ENCODE results near the gene WFDC2. TPM values are rescaled to one million over a fixed set of nuclear protein-coding genes. Genes with fewer than 3 reads are reported as not detected.

WFDC2 gene
- total and polyA plus RNA-seq, 2 of the 8 experiments (the other 6 are each of a cell fraction or from before 2014, with no cell fraction given): 77.9 to 137 TPM

DNA sequence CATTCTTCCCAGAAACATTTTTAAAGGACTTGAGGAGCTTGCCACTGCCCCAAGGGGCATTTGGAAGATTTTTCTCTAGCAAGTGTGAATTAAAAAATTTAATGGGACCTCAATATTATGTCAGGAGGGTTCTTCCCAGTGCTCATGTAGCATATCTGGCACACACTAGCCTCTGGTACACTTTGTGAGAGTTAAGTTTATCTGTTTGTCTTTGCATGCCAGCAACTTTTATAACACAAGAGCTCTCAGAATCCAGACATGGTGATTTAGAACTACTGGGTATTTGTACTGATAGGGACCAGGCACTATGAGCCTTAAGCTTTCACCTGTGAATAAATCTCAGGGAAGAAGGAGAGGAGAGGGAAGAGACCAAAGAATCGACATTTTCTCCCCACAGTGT lies 33.0 kb downstream of the WFDC2 start:
- POLR2A ChIA-PET (ENCODE audit: partially characterized antibody): no interaction called here

More for the DNA sequence above, 33.0 kb downstream of the WFDC2 start:
- H4K20me1 ChIP-seq (replicated peaks in 1 of 2; ENCODE audit: control insufficient read depth in 1 of 2, insufficient read depth in 2 of 2, low read length in 2 of 2): no peaks in the 10 kb centered on the region
- H3K4ac ChIP-seq (replicated peaks; ENCODE audit: insufficient read length, low read depth, low read length): no peak overlapping the region
- no peak overlapping the region for H4K91ac ChIP-seq (replicated peaks; ENCODE audit: insufficient read length, low read length)
- DNase-seq (ENCODE audit: low read depth in 1 of 2, low spot score in 2 of 2) (no peak), FAIRE-seq (no peak)
- no peak overlapping the region for H2BK120ac ChIP-seq (replicated peaks; ENCODE audit: low read depth, low read length)
- H3K4me3 ChIP-seq (ENCODE audit: extremely low read depth in 1 of 4, insufficient read depth in 2 of 4, low read depth in 3 of 4, low read length in 4 of 4): no peak overlapping the region
- no peak overlapping the region for H2BK12ac ChIP-seq (ENCODE audit: low read depth, low read length)
- no peak overlapping the region for H2AK5ac ChIP-seq (ENCODE audit: low read depth, low read length)
- H3K27ac ChIP-seq (ENCODE audit: low read depth, low read length): no peak overlapping the region
- H3K14ac ChIP-seq (ENCODE audit: insufficient read length): no peak overlapping the region
- no peaks in the 10 kb centered on the region for H3K9me3 ChIP-seq (ENCODE audit: insufficient read depth in 2 of 2, low read depth in 1 of 2, low read length in 1 of 2)
- no peak overlapping the region for H3K23ac ChIP-seq (ENCODE audit: insufficient read length)
- CTCF ChIA-PET (ENCODE audit: partially characterized antibody): interaction anchor here (0.6 to 3.0 kb wide), 5 partner anchors 20 to 269 kb away, joined by 3 to 13 read pairs (median 4); partner anchors contain the start of gene WFDC6
- H2AFZ ChIP-seq (ENCODE audit: low read length): no peak overlapping the region
- 77% methylated on average over 1 of the region's 1 CpG; no CpG with 5 or more reads in 1 of the 2 experiments for WGBS, 2 experiments (ENCODE audit: extremely low coverage in 1 of 2, insufficient coverage in 1 of 2, insufficient read length in 1 of 2, insufficient replicate concordance in 2 of 2, low coverage in 1 of 2, low lambda C conversion rate in 2 of 2, missing lambda C conversion rate in 1 of 2)
- H3K56ac ChIP-seq (replicated peaks; ENCODE audit: insufficient read length, low read depth, low read length): no peak overlapping the region
- no peaks in the 10 kb centered on the region for H3K23me2 ChIP-seq (ENCODE audit: low read depth, low read length)
- no peak overlapping the region for H4K8ac ChIP-seq (ENCODE audit: extremely low read depth, insufficient read depth, low read length)
- H3K4me1 ChIP-seq (replicated peaks in 1 of 4; ENCODE audit: control insufficient read depth in 3 of 4, insufficient read depth in 4 of 4, low read length in 3 of 4): 0 out of 7 replicates have a peak, but pooled peaks cover 0 to 3% (median 0%) of the 10 kb centered on the region in 4 experiments
- TF ChIP-seq TBP (IDR thresholded peaks at IDR 0.05; ENCODE audit: low read depth, low read length): no peak
- TF ChIP-seq ASH2L (IDR thresholded peaks at IDR 0.05; ENCODE audit: low read length): no peak
- TF ChIP-seq KDM1A (IDR thresholded peaks at IDR 0.05; ENCODE audit: borderline replicate concordance, low read length): no peak
- TF ChIP-seq HDAC2 (IDR thresholded peaks at IDR 0.05; ENCODE audit: borderline replicate concordance in 1 of 2, low read depth in 2 of 2, low read length in 2 of 2): no peak
- no peak for TF ChIP-seq SP4 (IDR thresholded peaks at IDR 0.05; ENCODE audit: low read length)
- TF ChIP-seq HDAC6 (IDR thresholded peaks at IDR 0.05; ENCODE audit: low read depth, low read length): no peak
- no peak overlapping the region for H2BK5ac ChIP-seq (ENCODE audit: low read depth, low read length)
- no peak overlapping the region for H3K4me2 ChIP-seq (ENCODE audit: insufficient read depth in 1 of 2, low read depth in 2 of 2, low read length in 2 of 2)
- no peak overlapping the region for H3K18ac ChIP-seq (ENCODE audit: extremely low read depth, low read length)
- H3K9ac ChIP-seq (replicated peaks in 1 of 4; ENCODE audit: extremely low read depth in 1 of 4, low read depth in 3 of 4, low read length in 3 of 4): no peak overlapping the region
- no peak overlapping the region for H2BK15ac ChIP-seq (ENCODE audit: low read length)
- no peaks in the 10 kb centered on the region for H3K79me2 ChIP-seq (ENCODE audit: control insufficient read depth in 1 of 2, insufficient read depth in 2 of 2, low read length in 2 of 2)
- no peak overlapping the region for H4K5ac ChIP-seq (ENCODE audit: insufficient read length, low read depth, low read length)
- H2BK20ac ChIP-seq (ENCODE audit: low read length): no peak overlapping the region
- no peaks in the 10 kb centered on the region for H3K79me1 ChIP-seq (ENCODE audit: low read depth, low read length)
- no peaks in the 10 kb centered on the region for H3K27me3 ChIP-seq (replicated peaks in 1 of 4; ENCODE audit: control insufficient read depth in 3 of 4, extremely low read depth in 1 of 4, insufficient read depth in 3 of 4, low read length in 3 of 4)
- H3K36me3 ChIP-seq (ENCODE audit: control insufficient read depth in 2 of 4, insufficient read depth in 4 of 4, low read length in 3 of 4): no peaks in the 10 kb centered on the region

All from H1 (cell line).